ENCODE data around the gene ELMO1.

DNA sequence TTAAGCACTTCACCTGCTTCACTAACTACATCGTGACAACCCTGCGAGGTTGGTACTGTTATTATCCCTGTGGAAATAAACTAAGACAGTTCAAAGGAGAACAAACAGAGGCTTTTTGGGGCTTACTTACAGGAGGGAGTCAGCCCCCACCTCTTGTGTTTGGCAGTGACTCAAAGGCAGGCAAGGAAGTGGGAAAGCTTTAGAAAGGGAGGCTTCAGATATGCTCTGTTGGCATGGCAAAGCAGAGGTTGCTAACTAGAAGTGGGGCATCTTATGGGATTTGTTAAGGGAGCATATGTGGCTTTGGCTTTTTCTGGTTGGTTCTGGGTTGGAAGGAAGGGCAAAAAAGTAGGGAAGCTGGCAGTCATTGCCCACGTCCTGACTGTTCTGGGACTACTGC, 639.6 kb downstream of the ELMO1 start:
- TF ChIP-seq, protein P1, sequence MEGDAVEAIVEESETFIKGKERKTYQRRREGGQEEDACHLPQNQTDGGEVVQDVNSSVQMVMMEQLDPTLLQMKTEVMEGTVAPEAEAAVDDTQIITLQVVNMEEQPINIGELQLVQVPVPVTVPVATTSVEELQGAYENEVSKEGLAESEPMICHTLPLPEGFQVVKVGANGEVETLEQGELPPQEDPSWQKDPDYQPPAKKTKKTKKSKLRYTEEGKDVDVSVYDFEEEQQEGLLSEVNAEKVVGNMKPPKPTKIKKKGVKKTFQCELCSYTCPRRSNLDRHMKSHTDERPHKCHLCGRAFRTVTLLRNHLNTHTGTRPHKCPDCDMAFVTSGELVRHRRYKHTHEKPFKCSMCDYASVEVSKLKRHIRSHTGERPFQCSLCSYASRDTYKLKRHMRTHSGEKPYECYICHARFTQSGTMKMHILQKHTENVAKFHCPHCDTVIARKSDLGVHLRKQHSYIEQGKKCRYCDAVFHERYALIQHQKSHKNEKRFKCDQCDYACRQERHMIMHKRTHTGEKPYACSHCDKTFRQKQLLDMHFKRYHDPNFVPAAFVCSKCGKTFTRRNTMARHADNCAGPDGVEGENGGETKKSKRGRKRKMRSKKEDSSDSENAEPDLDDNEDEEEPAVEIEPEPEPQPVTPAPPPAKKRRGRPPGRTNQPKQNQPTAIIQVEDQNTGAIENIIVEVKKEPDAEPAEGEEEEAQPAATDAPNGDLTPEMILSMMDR (conservative IDR thresholded peaks at IDR 0.05; ENCODE audit: low read depth, low read length) = no peak
- no peak for TF ChIP-seq EZH2 (IDR thresholded peaks at IDR 0.05; ENCODE audit: borderline replicate concordance, low read depth, low read length, poor library complexity, severe bottlenecking)

Data from A673 (cell line).